HCT116 (cell line): ENCODE results near the gene RAET1G.

Source experiments
- CTCF ChIP-seq, 3 experiments: fragments of 200-600 bp in 1 of 3; sonication (generic) in 1 of 3; IDR thresholded peaks in 2 of 3; conservative IDR thresholded peaks in 1 of 3; 2 replicates each; pipeline ENCODE4 v1.5.1; 2012 to 2017; ENCODE audit warnings: low read depth in 2 of 3, low read length in 2 of 3, antibody characterized with exemption in 1 of 3, borderline replicate concordance in 1 of 3, control low read depth in 1 of 3, mild to moderate bottlenecking in 1 of 3, mixed read lengths in 1 of 3, mixed run types in 1 of 3, moderate library complexity in 1 of 3; ENCODE audit not compliant: insufficient read depth in 1 of 3
- YY1 ChIP-seq: IDR thresholded peaks from 2 replicates; pipeline ENCODE4 v1.6.1; 2011; ENCODE audit warnings: low read length, low read depth, moderate library complexity, mild to moderate bottlenecking; ENCODE audit not compliant: insufficient replicate concordance; ENCODE audit errors: extremely low read depth

GRCh38 chr6:149948011-149948410, 25.1 kb upstream of the RAET1G start:
- TF ChIP-seq YY1 (no peak), CTCF (IDR thresholded peaks at IDR 0.05 in 2 of 3, conservative IDR thresholded peaks at IDR 0.05 in 1 of 3; ENCODE audit: borderline replicate concordance in 1 of 3, insufficient read depth in 1 of 3, low read depth in 2 of 3, low read length in 2 of 3) (no peak)
